K562 treated with DMSO at 1 percent for 48 hours (cell line): ENCODE data around the gene IRF9. TPM values are rescaled to one million over a fixed set of nuclear protein-coding genes. Genes with fewer than 3 reads are reported as not detected.

ENCODE experiments used
- total RNA-seq: library from RNA; unstranded; fragments of 300-600 nt; gene quantifications from 2 replicates; pipeline ENCODE4 v1.2.3, GENCODE V29; 2022; ENCODE audit warnings: low replicate concordance; ENCODE audit errors: extremely low read depth

IRF9 gene, protein sequence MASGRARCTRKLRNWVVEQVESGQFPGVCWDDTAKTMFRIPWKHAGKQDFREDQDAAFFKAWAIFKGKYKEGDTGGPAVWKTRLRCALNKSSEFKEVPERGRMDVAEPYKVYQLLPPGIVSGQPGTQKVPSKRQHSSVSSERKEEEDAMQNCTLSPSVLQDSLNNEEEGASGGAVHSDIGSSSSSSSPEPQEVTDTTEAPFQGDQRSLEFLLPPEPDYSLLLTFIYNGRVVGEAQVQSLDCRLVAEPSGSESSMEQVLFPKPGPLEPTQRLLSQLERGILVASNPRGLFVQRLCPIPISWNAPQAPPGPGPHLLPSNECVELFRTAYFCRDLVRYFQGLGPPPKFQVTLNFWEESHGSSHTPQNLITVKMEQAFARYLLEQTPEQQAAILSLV
- not detected in 2 replicates for total RNA-seq

DNA sequence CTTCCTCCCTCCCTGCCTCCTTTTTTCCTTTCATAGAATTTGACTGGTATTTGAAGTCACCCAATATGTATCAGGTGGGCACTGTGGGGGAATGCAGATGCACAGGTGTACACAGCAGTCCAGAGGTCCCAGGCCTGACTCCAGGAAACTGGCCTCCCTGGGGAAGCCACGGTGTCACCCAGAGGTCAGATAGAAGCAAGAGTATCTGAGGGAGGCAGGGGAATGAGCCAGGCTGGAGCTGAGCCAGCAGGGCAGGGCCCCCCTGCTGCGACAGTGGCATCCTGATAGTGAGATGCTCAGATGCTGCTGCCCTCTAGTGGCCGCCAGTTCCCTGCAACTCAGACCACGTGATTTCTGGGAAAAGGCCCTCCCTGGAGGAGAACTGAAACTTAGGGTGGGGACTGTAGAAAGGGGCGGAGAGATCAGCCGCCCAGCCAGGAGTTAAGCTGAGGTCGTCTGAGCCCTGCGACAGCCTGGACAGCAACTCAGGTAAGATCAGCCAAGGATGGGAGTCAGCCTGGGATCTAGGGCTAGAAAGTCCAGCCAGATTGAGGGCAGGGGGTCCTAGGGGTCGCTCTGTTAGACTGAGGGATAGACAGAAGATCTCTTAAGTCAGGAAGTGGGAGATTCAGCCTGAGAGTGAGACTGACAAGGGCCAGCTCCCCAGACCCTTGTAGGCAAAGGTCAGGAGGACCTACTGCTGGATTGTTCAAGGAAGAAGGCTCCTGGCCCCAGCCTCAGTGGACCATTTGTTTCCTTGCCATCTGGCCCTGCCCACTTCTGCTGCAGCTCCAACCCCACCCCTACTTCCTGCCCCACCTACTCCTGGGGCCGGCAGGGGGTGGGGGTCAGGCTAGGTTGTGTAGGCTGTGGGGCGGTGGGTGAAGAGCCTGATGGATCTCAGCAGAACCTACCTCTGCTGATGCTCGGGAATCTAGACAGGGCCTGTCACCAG, at the start of gene IRF9:
TSS of gene IRF9 (plus strand) at position 416 of the 955 bp plus-strand sequence. CDS start 880 bp downstream, outside the sequence.

DNA sequence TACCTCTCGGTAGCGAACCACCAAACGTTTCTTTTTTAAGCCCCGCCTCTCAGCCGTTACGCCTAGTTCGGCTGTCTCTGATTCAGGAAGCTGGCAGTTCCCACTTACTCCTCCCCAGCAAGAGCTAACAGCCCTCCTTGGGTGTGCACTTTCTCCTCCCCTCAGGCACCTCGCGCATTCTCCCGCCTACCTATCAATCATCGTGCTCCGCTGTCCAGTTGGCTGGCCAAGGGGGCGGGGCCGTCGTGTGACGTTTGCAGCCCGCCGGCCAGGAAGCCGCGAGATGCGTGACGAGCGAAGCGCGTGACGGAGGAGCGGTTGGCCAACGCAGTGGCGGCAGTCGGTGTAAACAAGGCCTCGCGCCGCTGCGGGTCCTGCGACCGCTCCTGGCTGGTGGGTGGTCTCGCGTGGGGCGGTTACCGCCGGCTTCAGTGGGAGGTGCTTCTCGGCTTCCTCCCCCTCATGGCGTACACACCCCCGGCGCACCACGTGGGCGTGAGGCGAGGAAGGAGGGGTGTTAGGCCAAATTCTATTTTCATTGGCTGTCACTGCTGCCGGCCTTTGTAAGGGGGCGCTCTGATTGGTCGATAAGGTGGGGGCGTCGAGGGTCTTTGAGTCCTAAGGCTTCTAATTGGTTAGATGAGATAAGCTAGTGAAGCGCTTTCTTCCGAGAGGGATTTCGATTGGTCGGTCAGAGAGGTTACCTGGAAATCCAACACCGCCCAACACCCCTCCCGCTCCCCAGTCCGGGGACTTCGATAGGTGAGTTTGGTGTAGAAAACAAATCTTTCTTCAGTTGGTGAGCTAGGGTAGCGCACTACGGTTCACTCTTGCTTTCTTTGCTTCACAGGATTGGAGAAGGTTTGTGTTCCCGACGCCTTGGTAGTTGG, 46.3 kb upstream of the IRF9 start, which contains the start of the genes DCAF11 and NRL:
TSS of gene DCAF11 (plus strand) at position 246 of the 890 bp plus-strand sequence. CDS start 818 bp downstream, outside the sequence.
TSS of gene NRL (minus strand) at position 418 of the 890 bp plus-strand sequence. CDS start 32,101 bp downstream, outside the sequence.

DNA sequence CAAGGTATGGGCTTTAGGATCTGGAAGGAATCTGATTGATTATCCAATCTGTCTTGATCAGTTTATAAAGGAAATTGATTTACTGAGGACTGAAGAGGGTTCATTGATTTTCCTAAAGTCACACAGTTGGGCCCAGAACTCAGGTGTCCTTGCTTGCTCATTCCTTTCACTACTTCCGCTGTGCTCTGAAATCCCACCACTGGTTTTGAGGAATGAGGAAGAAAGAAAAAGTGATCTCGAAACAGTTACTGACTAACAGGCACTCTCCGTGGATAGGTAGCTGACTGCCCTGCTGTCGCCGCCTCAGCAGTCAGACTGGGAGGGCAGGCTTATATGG, 30.7 kb upstream of the IRF9 start, which contains the start of gene FITM1:
TSS of gene FITM1 (plus strand) at position 280 of the 337 bp plus-strand sequence. CDS start 905 bp downstream, outside the sequence.

DNA sequence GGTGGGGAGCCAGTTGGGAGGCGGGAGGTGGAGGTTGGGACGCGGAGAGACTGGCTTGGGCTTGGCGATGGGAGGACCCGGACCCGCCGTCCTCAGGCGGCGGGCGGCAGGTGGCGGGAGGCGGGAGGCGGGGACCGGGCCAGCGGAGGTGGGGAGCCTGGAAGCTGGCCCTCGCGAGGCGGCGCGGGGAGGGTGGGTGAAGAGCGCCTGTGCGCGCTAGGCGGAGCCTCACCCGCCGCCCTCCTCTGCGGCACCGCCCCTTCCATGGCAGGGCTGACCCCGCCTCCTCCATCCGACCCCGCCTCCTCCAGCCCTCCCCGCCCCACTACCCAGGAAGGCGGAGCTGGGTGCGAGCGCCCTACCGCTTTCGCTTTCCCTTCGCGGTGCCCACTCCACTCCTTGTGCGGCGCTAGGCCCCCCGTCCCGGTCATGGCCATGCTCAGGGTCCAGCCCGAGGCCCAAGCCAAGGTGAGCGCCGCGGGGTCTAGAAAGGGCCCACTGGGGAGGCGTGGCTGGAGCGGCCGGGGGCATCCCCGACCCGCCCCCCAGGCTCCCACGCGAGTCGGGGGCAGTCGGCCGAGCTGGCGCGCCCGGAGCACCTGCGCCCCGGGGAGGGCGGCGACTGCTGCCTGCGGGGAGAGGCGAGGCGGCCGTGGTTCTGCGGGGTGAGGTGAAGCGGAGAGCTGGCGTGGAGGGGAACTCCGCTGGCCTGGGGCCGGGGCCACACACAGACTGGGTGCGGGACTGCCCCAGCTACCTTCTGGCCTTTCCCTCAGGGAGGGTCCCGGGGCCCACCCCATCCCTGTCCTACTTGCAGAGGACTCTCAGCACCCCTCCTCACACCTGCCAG, 25.0 kb upstream of the IRF9 start, which contains the start of gene PSME1:
TSS of gene PSME1 (plus strand) at position 361 of the 850 bp plus-strand sequence. CDS start at position 430, 69 bp downstream.

DNA sequence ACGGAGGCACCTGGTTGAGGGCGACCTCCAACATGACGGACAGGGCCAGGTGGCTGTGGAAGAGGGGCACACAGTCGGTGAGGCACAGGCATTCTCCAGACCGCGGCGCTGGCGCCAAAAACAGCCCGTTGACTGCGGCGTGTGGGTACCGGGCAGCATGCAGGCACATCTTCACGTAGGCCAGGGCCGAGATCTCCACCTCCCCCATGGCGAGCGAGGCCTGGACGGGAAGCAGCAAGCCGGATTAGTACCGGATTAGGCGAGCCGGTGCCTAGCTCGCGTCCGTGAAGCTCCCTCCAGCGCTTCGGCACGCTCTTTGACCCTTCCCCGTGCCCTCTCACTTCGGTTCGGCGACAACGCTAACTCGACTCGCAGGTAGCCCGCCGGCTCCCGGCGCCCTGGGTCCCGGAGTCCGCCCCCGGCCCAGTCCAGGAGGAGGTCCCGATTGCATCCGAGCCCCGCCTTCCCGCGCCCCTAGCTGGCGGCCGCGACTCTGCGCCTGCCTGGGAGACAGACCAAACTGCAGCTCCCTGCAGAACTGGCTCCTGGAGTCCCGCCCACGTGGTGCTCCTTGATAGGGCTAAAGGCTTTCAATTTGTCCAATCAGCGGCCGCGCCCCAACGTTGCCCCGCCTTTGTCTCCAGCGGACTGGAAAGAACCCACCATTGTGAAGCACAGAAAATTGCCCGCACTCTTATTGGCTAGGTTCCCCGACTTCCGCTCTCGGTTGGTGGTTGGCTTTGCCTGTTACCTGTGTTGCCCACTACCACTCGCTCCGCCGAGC, 19.8 kb upstream of the IRF9 start, which contains the start of gene EMC9:
TSS of gene EMC9 (minus strand) at position 495 of the 784 bp plus-strand sequence. CDS start at position 208, 287 bp downstream.

DNA sequence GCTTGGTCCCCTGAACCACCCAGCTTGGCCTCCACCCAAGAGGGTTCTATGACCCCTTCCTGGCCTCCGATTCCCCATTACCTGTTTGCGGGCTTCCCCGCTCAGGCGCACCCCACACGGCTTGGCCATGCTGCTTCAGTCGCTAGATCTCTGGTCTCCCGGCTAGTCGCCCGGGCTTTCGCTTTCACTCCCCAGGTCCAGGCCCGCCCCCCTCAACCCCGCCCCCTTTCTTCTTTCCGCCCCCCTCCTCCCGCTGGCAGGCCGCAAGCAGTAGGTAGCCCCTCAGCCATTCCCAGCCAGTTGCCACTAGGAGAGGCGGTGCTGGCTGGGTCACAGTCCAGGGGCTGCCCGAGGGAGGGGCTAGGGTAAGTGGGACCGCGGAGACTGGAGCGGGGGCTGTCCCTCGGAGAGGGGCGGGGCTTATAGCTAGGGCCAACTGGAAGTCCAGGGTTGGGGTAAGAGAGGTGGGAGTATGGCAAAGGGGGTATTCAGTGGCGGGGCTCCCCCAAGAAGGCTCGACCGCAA, 14.6 kb upstream of the IRF9 start, which contains the start of gene PSME2:
TSS of gene PSME2 (minus strand) at position 158 of the 525 bp plus-strand sequence. CDS start at position 129, 29 bp downstream.

DNA sequence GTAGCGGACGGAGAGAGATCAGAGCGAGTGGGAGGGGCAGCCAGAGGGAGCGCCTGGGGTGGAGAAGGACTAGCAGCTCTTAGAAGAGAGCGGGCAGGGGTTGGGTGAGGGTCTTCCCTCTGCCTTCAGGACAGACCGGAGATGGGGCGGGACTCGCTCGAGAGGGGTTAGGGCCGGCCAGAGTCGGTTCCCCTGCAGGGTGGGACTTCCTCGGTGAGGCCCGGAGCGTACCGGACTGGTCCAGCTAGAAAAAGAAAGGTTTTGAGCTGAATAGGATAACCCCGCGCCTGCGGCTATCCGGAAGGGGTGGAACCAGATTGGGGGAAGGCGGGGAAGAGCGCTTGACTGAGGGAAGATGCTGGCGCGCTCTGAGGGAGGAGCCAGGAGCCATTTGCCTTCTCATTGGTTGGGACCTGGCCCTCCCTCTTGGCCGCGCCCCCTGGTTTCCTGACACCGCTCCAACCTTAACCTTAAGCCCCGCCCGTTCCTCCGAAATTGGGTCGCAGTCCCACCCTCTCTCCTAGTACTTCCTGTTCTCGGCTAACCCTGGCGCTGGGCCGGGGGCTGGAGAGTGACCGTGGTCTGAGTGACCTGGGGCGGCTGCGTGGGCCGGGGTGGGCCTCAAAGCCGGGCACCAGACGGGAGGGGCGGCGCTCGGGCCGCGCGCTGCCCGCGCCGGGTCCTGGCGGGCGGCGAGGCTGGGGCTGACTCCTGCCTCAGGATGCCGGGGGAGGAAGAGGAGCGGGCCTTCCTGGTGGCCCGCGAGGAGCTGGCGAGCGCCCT, 13.9 kb upstream of the IRF9 start, which contains the start of gene RNF31:
TSS of gene RNF31 (plus strand) at position 521 of the 783 bp plus-strand sequence. CDS start at position 722, 201 bp downstream.

DNA sequence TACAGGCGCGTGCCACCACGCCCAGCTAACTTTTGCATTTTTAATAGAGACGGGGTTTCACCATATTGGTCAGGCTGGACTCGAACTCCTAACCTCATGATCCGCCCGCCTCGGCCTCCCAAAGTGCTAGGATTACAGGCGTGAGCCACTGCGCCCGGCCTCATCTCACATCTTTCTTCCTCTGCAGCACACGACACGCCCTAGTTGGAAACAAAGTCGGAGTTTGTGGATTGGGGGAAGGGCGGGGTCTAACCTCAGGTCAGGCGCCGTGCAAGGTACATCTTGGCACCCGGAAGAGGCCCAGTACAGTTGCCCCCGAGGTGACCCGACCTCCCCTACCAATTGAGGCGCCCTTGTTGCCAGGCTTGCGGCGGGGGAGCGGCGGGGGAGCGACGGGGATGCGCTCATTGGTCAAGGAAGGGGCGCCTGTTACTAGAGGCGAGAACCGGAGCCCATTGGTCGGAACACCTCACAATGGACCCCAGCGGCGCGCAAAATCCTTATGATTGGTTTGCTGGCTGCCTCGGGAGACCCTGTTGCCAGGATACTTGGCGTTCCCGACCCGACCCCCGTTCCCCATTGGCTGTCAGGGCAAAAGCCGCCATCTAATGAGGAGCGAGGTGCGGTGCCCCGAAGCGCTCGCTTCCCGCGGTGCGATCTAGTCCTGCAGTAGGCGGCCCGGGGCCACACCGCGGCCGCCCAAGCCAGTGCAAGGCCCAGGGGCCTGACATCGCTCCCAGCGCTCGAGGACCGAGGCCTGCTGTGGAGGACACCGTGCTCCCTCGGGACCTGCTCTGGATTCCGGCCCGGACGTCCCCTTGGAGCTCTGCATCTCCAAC, 10.6 kb downstream of the IRF9 start, which contains the start of gene REC8:
TSS of gene REC8 (plus strand) at position 659 of the 839 bp plus-strand sequence. CDS start 473 bp downstream, outside the sequence.

DNA sequence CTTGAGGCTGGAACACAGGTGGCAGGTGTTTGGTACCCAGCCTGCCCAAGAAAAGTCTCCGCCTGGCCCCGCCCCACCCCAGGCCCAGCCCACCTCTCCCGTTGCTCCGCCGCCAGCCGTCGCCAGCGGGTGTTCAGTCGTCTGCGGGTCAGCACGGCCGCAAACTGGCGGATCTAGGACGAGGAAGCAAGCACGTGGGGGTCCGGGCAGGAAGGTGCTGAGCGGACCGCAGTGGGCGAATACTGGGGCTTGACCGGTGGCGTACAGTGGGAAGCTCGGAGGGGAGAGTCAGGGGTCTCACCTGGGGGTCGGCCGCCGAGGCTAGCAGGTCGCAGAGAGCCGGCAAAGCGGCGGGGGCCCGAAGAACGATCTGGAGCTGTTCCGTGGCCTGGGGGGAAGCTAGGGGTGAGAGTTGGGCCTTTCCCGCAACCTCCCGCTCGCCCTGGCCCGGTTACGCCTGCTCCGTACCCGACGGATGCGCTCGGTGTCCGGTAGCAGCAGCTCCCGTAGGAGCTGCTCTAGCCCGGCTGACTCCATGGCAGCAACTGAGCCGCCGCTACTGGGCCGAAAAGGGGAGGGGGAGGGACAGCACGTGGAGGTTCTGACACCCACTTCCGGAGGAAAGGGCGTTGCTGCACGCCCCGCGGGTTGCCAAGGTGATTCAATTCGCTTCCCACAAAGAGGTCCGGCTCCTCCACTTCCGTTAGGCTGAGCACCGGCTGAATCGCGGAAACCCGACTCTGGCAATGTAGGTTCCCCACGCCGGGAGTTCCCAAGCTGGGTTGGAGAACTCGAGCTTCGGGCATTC, 27.4 kb downstream of the IRF9 start, which contains the start of gene IPO4:
TSS of gene IPO4 (minus strand) at position 566 of the 808 bp plus-strand sequence. CDS start at position 537, 29 bp downstream.

DNA sequence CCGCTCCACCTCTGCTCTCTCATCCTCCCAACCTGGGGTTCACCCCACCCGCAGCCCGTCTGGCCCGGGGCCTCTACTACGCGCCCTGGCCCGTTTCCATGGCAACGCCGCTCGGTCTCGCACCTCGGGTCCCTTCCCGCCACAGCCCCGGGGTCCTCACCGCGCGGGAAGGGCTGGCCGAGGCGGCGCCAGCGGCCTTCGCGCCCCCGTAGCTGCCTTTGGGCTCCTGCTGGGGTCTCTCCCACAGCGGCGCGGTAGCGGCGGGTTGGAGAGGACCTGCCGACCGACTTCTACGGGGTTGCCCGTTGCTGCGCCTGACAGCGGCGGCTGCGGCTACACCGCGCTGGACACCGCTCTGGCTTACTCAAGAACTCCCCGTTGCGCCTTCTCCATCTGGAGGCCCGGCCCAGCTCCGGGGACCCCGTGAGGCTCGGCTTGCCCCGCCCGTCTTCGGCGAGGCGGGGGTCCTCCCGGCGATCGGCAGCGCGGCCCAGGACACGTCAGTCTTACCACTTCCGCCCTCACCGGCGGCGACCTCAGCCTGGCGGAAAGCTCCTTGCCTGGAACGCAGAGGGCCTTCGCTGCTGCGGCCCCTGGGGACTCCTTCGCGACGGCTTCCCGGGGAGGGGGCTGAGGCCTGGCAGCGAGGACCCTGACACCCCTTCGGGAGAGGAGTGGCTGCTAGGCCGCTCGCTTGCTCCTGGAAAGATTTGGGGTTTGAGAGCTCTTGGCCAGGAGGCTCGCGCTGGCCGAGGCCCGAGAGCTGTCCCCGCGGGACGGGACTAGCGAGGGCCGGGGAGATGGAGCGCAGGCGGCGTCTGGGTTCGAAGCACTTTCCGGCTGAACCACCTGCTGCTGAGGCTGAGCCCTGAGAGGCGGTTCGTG, 34.4 kb downstream of the IRF9 start, which contains the start of gene TM9SF1:
TSS of gene TM9SF1 (minus strand) at position 256 of the 885 bp plus-strand sequence. CDS start 422 bp downstream, outside the sequence.

DNA sequence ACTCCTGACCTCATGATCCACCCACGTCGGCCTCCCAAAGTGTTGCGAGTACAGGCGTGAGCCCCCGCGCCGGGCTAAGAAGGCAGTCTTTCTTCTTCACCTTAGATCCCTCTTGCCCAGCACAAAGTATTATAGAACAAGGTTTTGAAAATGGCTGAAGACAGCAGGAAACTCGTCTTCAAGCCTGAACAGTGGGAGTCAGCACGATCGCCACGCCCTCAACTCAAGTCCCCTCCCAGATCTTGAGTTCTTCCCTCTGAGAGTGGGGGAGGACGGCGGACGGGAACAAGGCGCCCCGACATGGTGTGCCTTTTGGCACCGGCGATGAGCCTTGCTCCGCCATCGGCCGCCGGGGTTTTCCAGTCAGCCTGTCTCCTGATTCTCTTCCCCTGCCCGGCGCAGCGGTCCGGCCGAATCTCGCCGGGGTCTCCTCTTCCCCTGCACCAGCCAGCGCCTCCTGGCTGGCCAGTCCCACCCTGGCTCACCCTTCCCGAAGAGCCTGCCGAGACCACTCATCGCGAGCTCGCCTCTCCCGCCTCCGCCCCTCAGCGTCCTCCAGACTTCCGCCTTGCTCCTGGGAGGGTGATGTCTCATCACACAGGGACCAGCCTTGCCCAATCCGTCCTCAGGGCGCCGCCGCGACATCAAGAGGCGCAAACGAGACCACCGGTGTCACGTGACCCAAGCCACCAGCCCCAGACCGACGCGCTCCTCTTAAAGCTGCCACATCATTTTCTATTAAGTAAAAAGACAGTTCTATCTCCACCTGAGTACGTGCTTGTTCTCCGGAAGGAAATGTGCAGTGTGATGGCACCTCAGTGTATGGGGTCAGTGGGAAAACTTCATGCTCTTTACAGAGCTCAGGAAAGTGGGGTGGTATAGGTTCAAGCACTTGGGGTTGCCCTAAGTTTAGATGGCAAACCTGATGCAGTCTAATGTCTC, 52.1 kb downstream of the IRF9 start, which contains the start of gene CHMP4A:
TSS of gene CHMP4A (minus strand) at position 565 of the 942 bp plus-strand sequence. CDS start at position 516, 49 bp downstream.

DNA sequence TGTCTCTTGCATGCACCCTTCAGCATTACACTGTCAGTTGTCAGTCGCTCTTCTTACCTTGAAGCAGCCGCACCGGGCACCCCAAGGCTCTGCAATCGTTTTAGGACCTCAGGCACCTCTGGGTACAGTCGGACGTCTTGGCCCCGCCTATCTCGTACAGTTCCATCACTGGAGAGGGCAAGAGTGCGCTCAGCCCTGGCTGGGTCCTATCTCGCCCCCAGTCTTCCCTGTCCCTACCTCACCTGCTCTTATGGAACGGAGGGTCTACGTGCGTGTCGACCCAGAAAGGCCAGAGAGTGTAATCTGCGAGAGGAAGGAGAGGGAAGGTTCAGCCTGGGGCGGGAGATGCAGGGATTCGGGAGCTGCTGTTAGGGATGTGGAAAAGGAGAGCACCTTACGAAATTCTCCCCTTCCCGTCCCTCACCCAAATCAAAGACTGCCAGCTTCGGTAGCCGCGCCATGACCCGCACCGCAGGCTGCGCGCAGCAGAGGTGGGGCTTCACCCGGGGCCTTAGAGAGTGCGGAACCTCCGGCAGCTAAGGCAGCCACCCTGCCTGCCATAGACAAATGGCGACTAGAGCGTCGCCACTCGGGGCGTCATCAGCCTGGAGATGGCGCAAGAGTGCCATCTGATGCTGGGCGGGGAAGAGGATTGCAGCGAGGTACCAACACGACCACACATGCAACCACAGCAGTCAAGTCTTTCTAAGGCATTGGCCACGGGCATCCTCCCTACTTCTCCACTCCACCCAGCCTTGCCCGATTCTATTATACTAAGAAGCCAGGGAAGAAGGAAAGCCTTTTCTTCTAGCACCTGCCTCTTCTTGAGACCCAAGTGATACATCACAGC, 54.7 kb downstream of the IRF9 start, which contains the start of gene MDP1:
TSS of gene MDP1 (minus strand) at position 572 of the 850 bp plus-strand sequence. CDS start at position 461, 111 bp downstream.

